ENCODE measurements around the gene IARS1. TPM values are rescaled to one million over a fixed set of nuclear protein-coding genes. Genes with fewer than 3 reads are reported as not detected.

The IARS1 gene
- total and polyA plus RNA-seq, 2 donors (not counting 3 experiments of a cell fraction or from before 2014, with no cell fraction given): 32.8 to 132 TPM

DNA sequence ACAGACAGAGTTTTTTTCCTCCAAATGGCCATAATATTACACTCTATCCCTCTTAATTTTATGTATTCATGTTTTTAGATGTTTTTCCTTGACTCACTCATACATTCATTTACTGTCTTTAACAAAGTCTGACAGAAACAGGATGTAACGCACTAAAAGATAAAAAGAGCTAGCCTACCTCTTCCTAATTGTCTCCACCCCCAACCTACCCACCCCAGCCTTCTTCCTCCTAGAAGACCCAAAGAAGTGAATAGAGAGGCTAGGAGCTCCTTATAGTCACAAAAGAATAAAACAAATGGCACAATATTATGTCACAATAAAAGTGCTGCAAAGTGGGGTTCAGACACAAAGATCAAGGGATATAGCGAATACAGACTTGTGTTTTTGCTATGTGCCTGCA is 30.9 kb upstream of the IARS1 start:
- no peaks in the 10 kb centered on the region for H3K9me1 ChIP-seq (replicated peaks; ENCODE audit: control insufficient read depth, extremely low read depth, insufficient read depth, low read length)
- peaks cover 13% of the 10 kb centered on the region for H3K4me1 ChIP-seq (ENCODE audit: control insufficient read depth, extremely low read depth, insufficient read depth, low read length)
- H3K27ac ChIP-seq (ENCODE audit: insufficient read depth, low read depth, low read length): peak overlapping the region; percentile 89
- dilution Hi-C loops (cut with MboI; ENCODE audit: extremely low pct_ligation_motif_present, low sequenced_read_pairs) (no loop called here), intact Hi-C loops (cut with micrococcal nuclease) (loop anchor here (2.0 to 10.0 kb wide), 2 partner anchors 114 to 440 kb away; partner anchors contain the start of gene BICD2)
- peak overlapping the region; percentile 95 for H3K9ac ChIP-seq (replicated peaks; ENCODE audit: extremely low read depth, insufficient read depth, low read length)
- FAIRE-seq (no peak), DNase-seq (ENCODE audit: low read depth, low spot score) (no peak)
- H3K27me3 ChIP-seq (ENCODE audit: control insufficient read depth in 2 of 2, insufficient read depth in 2 of 2, low read length in 2 of 2): no peaks in the 10 kb centered on the region
- peak overlapping the region; percentile 32 to 91 (median 67) for H3K4me3 ChIP-seq (replicated peaks in 1 of 3; ENCODE audit: insufficient read depth in 1 of 3, low read depth in 1 of 3, low read length in 3 of 3)
- H3K9me3 ChIP-seq (replicated peaks; ENCODE audit: control insufficient read depth, insufficient read depth, low read length): no peaks in the 10 kb centered on the region
- BruUV-seq (replicated peaks): no TSS peak
- POLR2A ChIA-PET: no interaction called here
- peak overlapping the region; percentile 41 for H2AFZ ChIP-seq (ENCODE audit: low read depth, low read length)
- peaks cover 13% of the 10 kb centered on the region for H3K79me2 ChIP-seq (ENCODE audit: control insufficient read depth, insufficient read depth, low read length)
- H3K4me2 ChIP-seq (ENCODE audit: insufficient read depth, low read length): peak overlapping the region; percentile 77
- peaks cover 9 to 12% of the 10 kb centered on the region in 2 experiments for H3K36me3 ChIP-seq (ENCODE audit: control insufficient read depth in 2 of 2, extremely low read depth in 1 of 2, insufficient read depth in 2 of 2, low read length in 2 of 2)
- CTCF ChIA-PET: interaction anchor here (1.0 to 3.2 kb wide), 3 partner anchors 9 to 466 kb away, joined by 3 to 20 read pairs (median 5); no protein-coding TSS in a partner anchor
- no peaks in the 10 kb centered on the region for H4K20me1 ChIP-seq (replicated peaks; ENCODE audit: control insufficient read depth, extremely low read depth, insufficient read depth, low read length)
- TF ChIP-seq, protein P1, sequence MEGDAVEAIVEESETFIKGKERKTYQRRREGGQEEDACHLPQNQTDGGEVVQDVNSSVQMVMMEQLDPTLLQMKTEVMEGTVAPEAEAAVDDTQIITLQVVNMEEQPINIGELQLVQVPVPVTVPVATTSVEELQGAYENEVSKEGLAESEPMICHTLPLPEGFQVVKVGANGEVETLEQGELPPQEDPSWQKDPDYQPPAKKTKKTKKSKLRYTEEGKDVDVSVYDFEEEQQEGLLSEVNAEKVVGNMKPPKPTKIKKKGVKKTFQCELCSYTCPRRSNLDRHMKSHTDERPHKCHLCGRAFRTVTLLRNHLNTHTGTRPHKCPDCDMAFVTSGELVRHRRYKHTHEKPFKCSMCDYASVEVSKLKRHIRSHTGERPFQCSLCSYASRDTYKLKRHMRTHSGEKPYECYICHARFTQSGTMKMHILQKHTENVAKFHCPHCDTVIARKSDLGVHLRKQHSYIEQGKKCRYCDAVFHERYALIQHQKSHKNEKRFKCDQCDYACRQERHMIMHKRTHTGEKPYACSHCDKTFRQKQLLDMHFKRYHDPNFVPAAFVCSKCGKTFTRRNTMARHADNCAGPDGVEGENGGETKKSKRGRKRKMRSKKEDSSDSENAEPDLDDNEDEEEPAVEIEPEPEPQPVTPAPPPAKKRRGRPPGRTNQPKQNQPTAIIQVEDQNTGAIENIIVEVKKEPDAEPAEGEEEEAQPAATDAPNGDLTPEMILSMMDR (IDR thresholded peaks at IDR 0.05; ENCODE audit: extremely low read depth in 1 of 2, insufficient read depth in 1 of 2, low read depth in 1 of 2, low read length in 2 of 2): no peak
- TF ChIP-seq POLR2AphosphoS5 (IDR thresholded peaks at IDR 0.05; ENCODE audit: insufficient read depth, low read depth, low read length): no peak
- TF ChIP-seq POLR2A (IDR thresholded peaks at IDR 0.05; ENCODE audit: low read depth, low read length): no peak
- TF ChIP-seq MYC (IDR thresholded peaks at IDR 0.05; ENCODE audit: low read depth, low read length): no peak
- no peak for TF ChIP-seq EZH2 (IDR thresholded peaks at IDR 0.05; ENCODE audit: borderline replicate concordance, low read depth, low read length, severe bottlenecking)
- TF ChIP-seq GATA2 (IDR thresholded peaks at IDR 0.05; ENCODE audit: insufficient read depth, insufficient read length, low read depth, low read length): no peak
- no peak for TF ChIP-seq FOS (IDR thresholded peaks at IDR 0.05; ENCODE audit: borderline replicate concordance, insufficient read depth, low read length)
- TF ChIP-seq, protein P2, sequence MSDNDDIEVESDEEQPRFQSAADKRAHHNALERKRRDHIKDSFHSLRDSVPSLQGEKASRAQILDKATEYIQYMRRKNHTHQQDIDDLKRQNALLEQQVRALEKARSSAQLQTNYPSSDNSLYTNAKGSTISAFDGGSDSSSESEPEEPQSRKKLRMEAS (IDR thresholded peaks at IDR 0.05; ENCODE audit: insufficient read depth, insufficient read length): no peak
- no peak for TF ChIP-seq JUN (IDR thresholded peaks at IDR 0.05; ENCODE audit: borderline replicate concordance, insufficient read depth, insufficient read length, low read depth)
